OCI-LY1 (cell line): Measurements from ENCODE around the gene RABL2A.
"Not testable (repeated sequence)": the region's sequence is repeated elsewhere in the genome, so short reads cannot be mapped to it uniquely, and the experiment has no call there.

ENCODE experiments used
- CTCF ChIP-seq: fragments of 200-600 bp; sonication (generic), shearing (Covaris generic); IDR thresholded peaks from 2 replicates; pipeline ENCODE4 v1.5.1; 2017; ENCODE audit warnings: mild to moderate bottlenecking, antibody characterized with exemption, low read length, moderate library complexity, mixed read lengths
- EZH2 ChIP-seq: fragments of 200-600 bp; sonication (generic), shearing (Covaris generic); IDR thresholded peaks from 2 replicates; pipeline ENCODE4 v1.8.0; 2017; ENCODE audit warnings: borderline replicate concordance, mixed run types, mild to moderate bottlenecking, antibody characterized with exemption, low read length, moderate library complexity, mixed read lengths

GRCh38 chr2:113669013-113669412, 41.9 kb downstream of the RABL2A start:
- not testable (repeated sequence) for TF ChIP-seq CTCF, EZH2
